Astrocyte (in vitro differentiated cells and primary cell): ENCODE data around the gene PYGO2. TPM values are rescaled to one million over a fixed set of nuclear protein-coding genes. Genes with fewer than 3 reads are reported as not detected.

Source experiments
- DNase-seq: peaks from one replicate; pipeline ENCODE4 v3.0.0-alpha.2; 2010; ENCODE audit warnings: low read depth
- FAIRE-seq: peaks from 2 replicates; lab custom pipeline; 2011; peaks lifted over from hg19 to GRCh38; lab: Jason Lieb, UNC
- H2AFZ ChIP-seq: 2 replicates; pipeline ENCODE4 v1.6.0; 2012; ENCODE audit warnings: low read depth, low read length, inconsistent platforms
- H3K27ac ChIP-seq: 2 replicates; pipeline ENCODE4 v1.5.1; 2011; ENCODE audit warnings: low read depth, low read length, inconsistent platforms
- H3K27me3 ChIP-seq: 2 replicates; pipeline ENCODE4 v1.6.0; 2011; ENCODE audit warnings: low read length, inconsistent platforms; ENCODE audit not compliant: insufficient read depth
- H3K36me3 ChIP-seq: 2 replicates; pipeline ENCODE4 v1.5.1; 2011; ENCODE audit warnings: low read length, inconsistent platforms; ENCODE audit not compliant: insufficient read depth
- H3K4me1 ChIP-seq: 2 replicates; pipeline ENCODE4 v1.5.1; 2011; ENCODE audit warnings: low read length, inconsistent platforms; ENCODE audit not compliant: insufficient read depth
- H3K4me2 ChIP-seq: 2 replicates; pipeline ENCODE4 v1.6.0; 2012; ENCODE audit warnings: low read length, inconsistent platforms
- H3K4me3 ChIP-seq: 2 replicates; pipeline ENCODE4 v1.5.1; 2011; ENCODE audit warnings: low read depth, mild to moderate bottlenecking, low read length, inconsistent platforms; ENCODE audit not compliant: insufficient read depth
- H3K79me2 ChIP-seq: 2 replicates; pipeline ENCODE4 v1.6.0; 2012; ENCODE audit warnings: mild to moderate bottlenecking, low read length, inconsistent platforms; ENCODE audit not compliant: insufficient read depth
- H3K9ac ChIP-seq: 2 replicates; pipeline ENCODE4 v1.6.0; 2012; ENCODE audit warnings: mild to moderate bottlenecking, low read length, inconsistent platforms
- H3K9me3 ChIP-seq: 2 replicates; pipeline ENCODE4 v1.5.1; 2012; ENCODE audit warnings: low read depth, mild to moderate bottlenecking, low read length, inconsistent platforms; ENCODE audit not compliant: insufficient read depth
- H4K20me1 ChIP-seq: 2 replicates; pipeline ENCODE4 v1.6.0; 2012; ENCODE audit warnings: low read length, inconsistent platforms; ENCODE audit not compliant: insufficient read depth
- H3K27ac Mint-ChIP-seq: one replicate; pipeline ENCODE4 v1.8.0; 2021; ENCODE audit warnings: mild to moderate bottlenecking, mixed read lengths; ENCODE audit not compliant: unreplicated experiment
- H3K27me3 Mint-ChIP-seq: one replicate; pipeline ENCODE4 v1.8.0; 2021; ENCODE audit warnings: low read depth, mixed read lengths; ENCODE audit not compliant: unreplicated experiment
- H3K36me3 Mint-ChIP-seq: one replicate; pipeline ENCODE4 v1.8.0; 2021; ENCODE audit warnings: low read depth, mixed read lengths; ENCODE audit not compliant: unreplicated experiment
- H3K4me1 Mint-ChIP-seq: one replicate; pipeline ENCODE4 v1.8.0; 2021; ENCODE audit warnings: low read depth, mixed read lengths; ENCODE audit not compliant: unreplicated experiment
- H3K4me3 Mint-ChIP-seq: one replicate; pipeline ENCODE4 v1.8.0; 2021; ENCODE audit warnings: mild to moderate bottlenecking, moderate library complexity, mixed read lengths; ENCODE audit not compliant: unreplicated experiment
- H3K9me3 Mint-ChIP-seq: one replicate; pipeline ENCODE4 v1.8.0; 2021; ENCODE audit warnings: mild to moderate bottlenecking, mixed read lengths; ENCODE audit not compliant: unreplicated experiment
- CTCF ChIP-seq: IDR thresholded peaks from 2 replicates; pipeline ENCODE4 v1.5.1; 2011; ENCODE audit warnings: low read depth, mild to moderate bottlenecking, inconsistent platforms, low read length, moderate library complexity; ENCODE audit not compliant: insufficient read depth
- EZH2 ChIP-seq: IDR thresholded peaks from 2 replicates; pipeline ENCODE4 v1.6.1; 2012; ENCODE audit warnings: mild to moderate bottlenecking, low read length, inconsistent platforms; ENCODE audit not compliant: insufficient read depth
- total RNA-seq: library from RNA; stranded (reverse); gene quantifications from 2 replicates; pipeline ENCODE4 v1.2.1, GENCODE V29; 2021

PYGO2 gene
- total RNA-seq, 1 donor from 2014 or later = 21.8 TPM

GRCh38 chr1:154972517-154973343 lies 11.1 kb upstream of the PYGO2 start:
- no peak for TF ChIP-seq EZH2

GRCh38 chr1:154972213-154972516 lies 10.6 kb upstream of the PYGO2 start:
- no peak for TF ChIP-seq CTCF
- TF ChIP-seq EZH2 = no peak
- peaks cover 33% of the 10 kb centered on the region for H4K20me1 ChIP-seq
- DNase-seq (no peak), FAIRE-seq (no peak)
- H3K9ac ChIP-seq = peak overlapping the region; percentile 94
- H3K27ac Mint-ChIP-seq = no peak overlapping the region
- no peaks in the 10 kb centered on the region for H3K9me3 Mint-ChIP-seq
- H2AFZ ChIP-seq = no peak overlapping the region
- H3K36me3 Mint-ChIP-seq = peaks cover 3% of the 10 kb centered on the region
- H3K27me3 Mint-ChIP-seq = no peaks in the 10 kb centered on the region
- peaks cover 12% of the 10 kb centered on the region for H3K36me3 ChIP-seq
- H3K9me3 ChIP-seq = no peaks in the 10 kb centered on the region
- no peak overlapping the region for H3K4me3 Mint-ChIP-seq
- peak overlapping the region; percentile 88 for H3K4me3 ChIP-seq
- peak overlapping the region; percentile 94 for H3K4me2 ChIP-seq
- H3K27ac ChIP-seq = peak overlapping the region; percentile 99
- H3K4me1 ChIP-seq = peaks cover 47% of the 10 kb centered on the region
- H3K4me1 Mint-ChIP-seq = peaks cover 28% of the 10 kb centered on the region
- peaks cover 67% of the 10 kb centered on the region for H3K79me2 ChIP-seq
- no peaks in the 10 kb centered on the region for H3K27me3 ChIP-seq

More at GRCh38 chr1:154972517-154973343, 11.1 kb upstream of the PYGO2 start:
- FAIRE-seq (peak; percentile 50), DNase-seq (peak; percentile 97)
- Mint-ChIP-seq H3K4me3 (no peak overlapping the region), H3K4me1 (peaks cover 24% of the 10 kb centered on the region), H3K27me3 (no peaks in the 10 kb centered on the region), H3K9me3 (no peaks in the 10 kb centered on the region), H3K36me3 (peaks cover 2% of the 10 kb centered on the region), H3K27ac (no peak overlapping the region)
- Histone ChIP-seq H3K4me2 (peak overlapping the region; percentile 94), H3K9ac (peak overlapping the region; percentile 94), H4K20me1 (peaks cover 27% of the 10 kb centered on the region), H3K27ac (peak overlapping the region; percentile 99), H3K9me3 (no peaks in the 10 kb centered on the region), H3K79me2 (peaks cover 67% of the 10 kb centered on the region), H3K27me3 (no peaks in the 10 kb centered on the region), H3K4me1 (peaks cover 47% of the 10 kb centered on the region), H2AFZ (no peak overlapping the region), H3K36me3 (peaks cover 6% of the 10 kb centered on the region), H3K4me3 (peak overlapping the region; percentile 88)

DNA sequence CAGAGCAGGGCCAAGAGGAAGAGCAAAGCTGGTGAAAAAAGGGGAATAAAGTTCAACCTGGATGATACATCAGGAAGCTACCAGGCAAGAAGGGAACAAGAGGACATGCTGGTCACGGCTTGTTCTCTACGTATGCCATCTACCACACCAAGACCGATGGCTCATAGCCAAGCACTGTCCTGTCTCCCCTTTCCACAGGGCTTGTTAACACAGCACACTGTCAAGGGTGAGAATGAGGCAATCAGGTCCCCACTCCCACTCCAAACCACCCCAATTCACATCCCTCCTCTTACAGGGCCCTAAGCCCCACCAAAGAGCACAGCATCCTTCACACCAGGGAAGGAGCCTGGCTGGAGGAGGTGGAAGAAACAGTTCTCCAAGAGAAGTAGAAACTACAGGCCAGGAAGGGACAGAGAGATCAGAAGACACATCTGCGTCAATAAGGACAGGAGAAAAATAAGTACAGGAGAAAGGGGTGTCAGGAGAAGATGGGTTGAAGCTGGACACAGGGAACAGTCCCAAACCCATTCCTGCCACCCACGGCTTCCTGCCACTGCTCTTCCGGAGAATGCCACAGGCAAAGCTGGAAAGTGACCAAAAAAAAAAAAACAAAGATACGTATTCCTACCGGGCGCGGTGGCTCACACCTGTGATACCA lies 9.9 kb upstream of the PYGO2 start:
- peak overlapping the region; percentile 99 for H3K27ac ChIP-seq
- Mint-ChIP-seq H3K4me1 (peaks cover 29% of the 10 kb centered on the region), H3K27me3 (no peaks in the 10 kb centered on the region), H3K9me3 (no peaks in the 10 kb centered on the region), H3K36me3 (peaks cover 3% of the 10 kb centered on the region), H3K4me3 (peak overlapping the region; percentile 93), H3K27ac (no peak overlapping the region)
- peaks cover 40% of the 10 kb centered on the region for H4K20me1 ChIP-seq
- peaks cover 18% of the 10 kb centered on the region for H3K36me3 ChIP-seq
- peaks cover 67% of the 10 kb centered on the region for H3K79me2 ChIP-seq
- H3K9me3 ChIP-seq = no peaks in the 10 kb centered on the region
- peak overlapping the region; percentile 94 for H3K4me2 ChIP-seq
- no peak overlapping the region for H2AFZ ChIP-seq
- peaks cover 47% of the 10 kb centered on the region for H3K4me1 ChIP-seq
- FAIRE-seq (peak; percentile 13), DNase-seq (no peak)
- no peaks in the 10 kb centered on the region for H3K27me3 ChIP-seq
- TF ChIP-seq EZH2 = no peak
- TF ChIP-seq CTCF = no peak
- peak overlapping the region; percentile 91 for H3K9ac ChIP-seq
- H3K4me3 ChIP-seq = peak overlapping the region; percentile 77
